A375 (cell line): Measurements from ENCODE around the gene TP53TG3C. TPM values are rescaled to one million over a fixed set of nuclear protein-coding genes. Genes with fewer than 3 reads are reported as not detected.

ENCODE experiments used
- small RNA-seq: library from RNA; depleted of rRNA; stranded (forward); fragments of <200 nt; gene quantifications from one replicate; pipeline ENCODE3, GENCODE V24; 2014
- total RNA-seq: library from RNA; depleted of rRNA; stranded (reverse); fragments of >200 nt; shearing (Covaris generic); gene quantifications from 2 replicates; pipeline ENCODE4 v1.2.3, GENCODE V29; 2014; rRNA removed

The TP53TG3C gene
- 0.90 and 1.1 TPM in 2 replicates for total RNA-seq

DNA sequence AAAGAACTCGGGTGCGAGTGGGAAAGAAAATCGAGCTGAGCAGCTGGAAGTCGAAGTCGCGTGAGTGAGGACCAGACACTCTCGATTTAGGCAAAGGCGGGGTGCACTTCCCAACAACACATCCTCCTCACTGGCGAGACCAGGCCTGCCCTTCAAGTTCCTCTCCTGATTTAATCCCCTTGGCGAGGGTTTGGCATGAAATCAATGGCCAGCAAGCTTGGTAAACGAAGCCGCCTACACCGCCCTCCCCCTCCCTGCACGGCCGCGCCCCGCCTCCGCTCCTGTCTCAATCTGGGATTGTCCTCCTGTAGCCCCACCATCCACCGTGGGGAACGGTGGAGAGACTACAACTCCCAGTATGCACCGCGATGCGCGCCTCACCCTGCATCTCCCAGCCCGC is at the start of gene TP53TG3C:
TP53TG3C (plus strand) TSS at position 301 of the 400 bp plus-strand sequence; CDS start at position 369, 68 bp downstream.

Small RNA genes lying within 50 kb of the gene (small RNA-seq; reads per million reads assigned to genes)
- not detected for gene AC138869.1

Other genes with a start within 250 kb of the TP53TG3C start
- gene TP53TG3E, start 110.1 kb downstream of the TP53TG3C start, total RNA-seq = not detected in 2 replicates
- 0.74 and 1.5 TPM in 2 replicates for gene TP53TG3B, start 166.6 kb downstream of the TP53TG3C start, total RNA-seq